ENCODE data around the gene PKLR.
"Not testable (repeated sequence)": the region's sequence is repeated elsewhere in the genome, so short reads cannot be mapped to it uniquely, and the experiment has no call there.

Gene PKLR

DNA sequence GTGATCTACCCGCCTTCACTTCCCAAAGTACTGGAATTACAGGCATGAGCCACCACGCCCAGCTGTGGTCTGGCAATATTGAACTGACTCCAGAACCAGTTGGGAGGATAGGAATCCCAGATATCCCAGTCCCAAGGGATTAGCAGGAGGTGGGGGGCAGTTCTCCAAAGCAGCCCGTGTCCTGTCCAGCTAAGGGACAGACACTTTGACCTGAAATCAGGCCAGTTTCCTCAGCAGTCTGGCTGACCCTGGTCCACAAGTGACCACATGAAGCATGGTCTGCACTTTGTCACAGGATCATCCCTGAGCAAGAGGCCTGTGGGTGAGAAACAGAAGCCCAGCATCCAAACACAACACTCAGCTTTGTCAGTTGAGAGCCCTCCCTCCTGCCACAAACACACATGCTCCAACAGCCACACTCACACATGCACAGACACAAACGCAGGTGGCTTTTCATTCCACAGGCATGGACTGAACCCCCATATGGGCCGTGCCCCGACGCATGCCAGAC is 4.7 kb upstream of the PKLR start:
- no peak for DNase-seq (ENCODE audit: insufficient read length, low spot score)
- FAIRE-seq: no peak
- no peak for TF ChIP-seq POLR2A (IDR thresholded peaks at IDR 0.05; ENCODE audit: low read depth, low read length)

GRCh38 chr1:155304558-155305063 is 3.4 kb upstream of the PKLR start:
- no peak for FAIRE-seq
- no peak for DNase-seq (ENCODE audit: insufficient read length, low spot score)
- TF ChIP-seq POLR2A (IDR thresholded peaks at IDR 0.05; ENCODE audit: low read depth, low read length): no peak

GRCh38 chr1:155300553-155301329 is 497 bp downstream of the PKLR start:
- no peak for FAIRE-seq
- no peak for DNase-seq (ENCODE audit: insufficient read length, low spot score)
- no peak for TF ChIP-seq POLR2A (IDR thresholded peaks at IDR 0.05; ENCODE audit: low read depth, low read length)

DNA sequence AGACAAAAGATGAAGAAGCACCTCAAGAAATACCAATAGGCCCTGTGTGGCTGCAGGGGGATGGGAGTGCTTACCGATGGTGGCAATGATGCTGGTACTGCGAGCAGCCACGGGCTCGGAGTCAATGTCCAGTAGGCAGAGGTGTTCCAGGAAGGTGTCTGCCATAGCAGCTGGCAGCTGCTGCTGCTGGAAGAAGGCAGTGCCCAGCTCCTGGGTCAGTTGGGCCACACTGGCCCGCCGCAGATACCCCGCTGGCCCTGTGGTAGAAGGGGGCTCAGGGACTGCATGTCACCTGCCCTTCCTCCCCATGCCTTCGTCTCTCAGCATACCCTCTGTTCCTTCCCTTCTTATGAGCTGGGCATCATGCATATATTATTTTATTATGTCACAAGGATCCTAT is 1.2 kb downstream of the PKLR start:
- no peak for TF ChIP-seq POLR2A (IDR thresholded peaks at IDR 0.05; ENCODE audit: low read depth, low read length)
- FAIRE-seq (no peak), DNase-seq (ENCODE audit: insufficient read length, low spot score) (no peak)

- FAIRE-seq: no peak
- no peak for DNase-seq (ENCODE audit: insufficient read length, low spot score)
- no peak for TF ChIP-seq POLR2A (IDR thresholded peaks at IDR 0.05; ENCODE audit: low read depth, low read length)
Observed at GRCh38 chr1:155297384-155297783, 3.9 kb downstream of the PKLR start.

DNA sequence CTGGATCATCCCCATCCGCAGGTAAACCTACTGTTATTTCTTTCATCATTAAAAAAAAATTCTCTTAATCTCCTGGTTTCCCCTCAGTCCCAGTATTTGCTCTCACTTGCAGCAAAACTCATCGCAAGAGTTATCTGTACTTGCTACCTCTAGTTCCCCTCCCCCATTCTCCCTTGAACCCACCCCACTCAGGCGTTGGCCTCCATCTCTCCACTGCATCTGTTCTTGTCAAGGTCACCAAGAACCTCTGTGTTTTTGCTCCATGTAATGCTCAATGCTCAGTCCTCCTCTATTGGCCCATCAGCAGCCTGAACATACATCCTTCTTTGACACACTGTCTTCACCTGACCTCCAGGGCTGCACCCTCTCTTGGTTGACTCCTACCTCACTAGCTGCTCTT is 4.6 kb downstream of the PKLR start:
- no peak for TF ChIP-seq POLR2A (IDR thresholded peaks at IDR 0.05; ENCODE audit: low read depth, low read length)
- DNase-seq (ENCODE audit: insufficient read length, low spot score): no peak
- no peak for FAIRE-seq

DNA sequence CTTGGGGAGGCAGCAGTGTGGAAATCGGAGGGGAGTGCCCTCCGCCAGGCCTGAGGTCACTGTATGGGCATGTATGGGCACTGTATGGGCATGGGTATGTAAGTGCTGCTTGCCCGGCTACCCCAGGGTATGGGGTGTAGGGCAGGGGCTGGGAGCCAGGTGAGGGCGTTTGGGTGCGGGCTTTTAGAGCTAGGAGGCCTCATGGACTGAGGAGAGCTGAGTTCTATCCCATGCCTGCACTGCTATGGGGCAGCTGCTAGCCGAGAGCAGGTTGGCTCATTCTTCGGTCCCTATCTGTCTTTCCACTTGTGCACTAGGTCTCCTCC is 5.3 kb downstream of the PKLR start:
- no peak for TF ChIP-seq POLR2A (IDR thresholded peaks at IDR 0.05; ENCODE audit: low read depth, low read length)
- DNase-seq (ENCODE audit: insufficient read length, low spot score): no peak
- no peak for FAIRE-seq

DNA sequence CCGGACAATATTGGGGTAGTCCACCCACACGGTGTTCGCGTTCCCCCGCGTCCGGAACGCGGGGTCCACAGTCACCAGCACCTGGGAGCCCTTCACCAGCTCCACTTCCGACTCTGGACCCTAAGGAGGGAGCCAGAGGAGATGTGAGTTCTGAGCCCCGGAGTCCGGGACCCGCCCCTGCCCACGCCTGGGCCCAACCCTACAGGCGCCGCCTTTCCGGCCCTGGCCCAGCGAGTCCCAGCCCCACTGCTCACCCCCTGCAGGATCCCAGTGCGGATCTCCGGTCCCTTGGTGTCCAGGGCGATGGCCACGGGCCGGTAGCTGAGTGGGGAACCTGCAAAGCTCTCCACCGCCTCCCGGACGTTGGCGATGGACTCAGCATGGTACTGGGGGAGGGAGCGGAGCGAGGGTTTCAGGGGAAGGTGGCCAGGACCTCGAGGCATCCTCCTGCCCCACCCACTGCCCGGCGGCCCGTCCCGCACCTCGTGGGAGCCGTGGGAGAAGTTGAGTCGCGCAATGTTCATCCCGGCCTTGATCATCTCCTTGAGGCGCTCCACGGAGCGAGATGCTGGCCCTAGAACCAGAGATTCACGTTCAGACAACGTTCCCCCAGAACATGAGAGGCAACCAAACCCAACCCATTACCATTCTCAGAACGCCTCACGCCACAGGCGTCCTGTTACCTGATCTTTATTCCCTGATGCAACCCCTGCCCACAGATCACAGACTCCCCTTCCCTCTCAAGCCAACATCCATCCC is 5.9 kb downstream of the PKLR start:
- no peak for DNase-seq (ENCODE audit: insufficient read length, low spot score)
- TF ChIP-seq POLR2A (IDR thresholded peaks at IDR 0.05; ENCODE audit: low read depth, low read length): no peak
- no peak for FAIRE-seq

DNA sequence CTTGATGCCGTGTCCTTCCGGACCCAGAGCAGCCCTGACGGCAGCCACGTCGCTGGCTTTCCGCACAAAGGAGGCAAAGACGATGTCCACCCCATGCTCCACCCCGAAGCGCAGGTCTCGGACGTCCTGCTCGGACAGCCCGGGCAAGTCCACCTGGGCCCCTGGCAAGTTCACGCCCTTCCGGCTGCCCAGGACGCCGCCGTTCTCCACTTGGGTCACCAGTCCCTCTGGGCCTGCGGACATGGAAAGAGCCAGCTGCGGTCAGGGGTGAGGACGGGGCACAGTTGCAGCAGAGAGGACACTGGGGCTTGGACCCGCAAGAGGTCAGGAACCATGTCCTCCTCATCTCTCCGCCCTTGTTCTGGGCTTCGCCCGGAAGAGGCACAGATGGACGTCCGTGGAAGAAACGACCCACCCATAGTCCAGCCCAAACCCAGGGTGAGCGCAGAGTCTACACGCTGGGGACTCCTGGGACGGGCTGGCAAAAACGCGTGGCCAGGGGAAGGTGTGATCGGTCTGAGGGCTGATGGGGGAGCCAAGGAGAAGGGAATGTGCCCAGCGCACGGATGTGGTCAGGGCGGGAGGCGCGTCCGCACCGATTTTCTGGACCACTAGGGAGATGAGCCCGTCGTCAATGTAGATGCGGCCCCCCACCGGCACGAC is 6.6 kb downstream of the PKLR start:
- TF ChIP-seq POLR2A (IDR thresholded peaks at IDR 0.05; ENCODE audit: low read depth, low read length): no peak
- DNase-seq (ENCODE audit: insufficient read length, low spot score) (no peak), FAIRE-seq (no peak)

DNA sequence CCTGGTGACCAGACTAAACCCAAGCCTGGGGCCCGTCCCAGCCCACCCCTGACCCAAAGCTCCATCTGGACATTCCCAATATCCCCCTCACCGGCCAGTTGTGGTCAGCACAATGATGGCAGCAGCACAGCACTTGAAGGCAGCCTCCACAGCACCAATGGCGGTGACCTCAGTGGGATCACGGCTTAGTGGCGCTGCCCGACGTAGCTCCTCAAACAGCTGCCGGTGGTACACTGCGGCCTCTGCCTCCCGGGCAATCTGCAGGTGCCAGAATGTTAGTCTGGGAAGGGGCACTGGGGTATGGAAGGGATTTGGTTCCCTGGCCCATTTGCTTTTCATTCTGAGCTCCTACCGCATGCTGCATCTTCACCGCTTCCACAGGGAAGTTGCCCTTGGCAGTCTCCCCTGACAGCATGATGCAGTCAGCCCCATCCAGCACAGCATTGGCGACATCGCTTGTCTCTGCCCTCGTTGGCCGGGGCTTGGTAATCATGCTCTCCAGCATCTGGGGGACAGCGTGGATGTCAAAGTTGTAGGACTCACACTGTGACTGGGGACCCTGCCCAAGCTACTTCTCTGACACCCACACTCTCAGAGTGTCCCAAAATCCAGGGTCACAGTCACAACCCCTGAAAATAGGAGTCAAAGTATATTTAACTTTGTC is 8.0 kb downstream of the PKLR start:
- DNase-seq (ENCODE audit: insufficient read length, low spot score) (no peak), FAIRE-seq (no peak)
- no peak for TF ChIP-seq POLR2A (IDR thresholded peaks at IDR 0.05; ENCODE audit: low read depth, low read length)

DNA sequence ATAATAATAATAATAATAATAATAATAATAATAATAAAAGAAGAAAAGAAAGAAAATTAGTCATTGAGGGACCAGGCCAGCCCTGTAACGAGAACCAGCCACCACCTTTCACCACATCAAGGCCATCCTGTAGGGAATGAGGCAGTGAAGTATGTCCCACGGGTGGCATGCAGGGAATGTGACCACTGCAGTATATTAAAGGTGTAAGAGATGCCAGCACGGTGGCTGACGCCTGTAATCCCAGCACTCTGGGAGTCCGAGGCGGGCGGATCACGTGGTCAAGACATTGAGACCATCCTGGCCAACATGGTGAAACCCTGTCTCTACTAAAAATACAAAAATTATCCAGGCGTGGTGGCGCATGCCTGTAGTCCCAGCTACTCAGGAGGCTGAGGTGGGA is 10.2 kb downstream of the PKLR start:
- not testable (repeated sequence) for DNase-seq (ENCODE audit: insufficient read length, low spot score); FAIRE-seq

DNA sequence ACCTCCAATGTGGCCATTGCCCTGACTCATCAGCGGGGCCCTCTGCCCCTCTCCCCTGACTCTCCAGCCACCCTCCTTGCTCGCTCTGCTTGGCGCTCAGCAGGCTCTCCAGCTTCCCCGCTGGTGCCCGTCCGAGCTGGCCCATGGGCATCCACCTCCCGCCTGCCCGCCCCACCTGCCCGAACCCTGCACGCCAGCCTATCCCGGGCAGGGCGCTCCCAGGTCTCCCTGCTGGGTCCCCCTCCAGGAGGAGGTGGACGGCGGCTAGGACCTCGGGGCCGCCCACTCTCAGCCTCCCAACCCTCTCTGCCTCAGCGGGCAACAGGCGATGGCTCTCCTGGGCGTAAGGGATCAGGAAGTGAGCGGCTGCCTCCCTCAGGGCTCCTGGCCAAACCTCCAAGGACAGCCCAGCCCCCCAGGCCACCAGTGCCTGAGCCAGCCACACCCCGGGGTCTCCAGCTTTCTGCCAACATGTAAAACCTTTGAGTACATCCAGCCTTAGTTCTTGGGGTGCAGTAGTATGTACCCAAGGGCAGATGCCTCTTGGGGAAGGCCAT is 13.2 kb downstream of the PKLR start:
- DNase-seq (ENCODE audit: insufficient read length, low spot score) (no peak), FAIRE-seq (no peak)
- TF ChIP-seq POLR2A (IDR thresholded peaks at IDR 0.05; ENCODE audit: low read depth, low read length): no peak

DNA sequence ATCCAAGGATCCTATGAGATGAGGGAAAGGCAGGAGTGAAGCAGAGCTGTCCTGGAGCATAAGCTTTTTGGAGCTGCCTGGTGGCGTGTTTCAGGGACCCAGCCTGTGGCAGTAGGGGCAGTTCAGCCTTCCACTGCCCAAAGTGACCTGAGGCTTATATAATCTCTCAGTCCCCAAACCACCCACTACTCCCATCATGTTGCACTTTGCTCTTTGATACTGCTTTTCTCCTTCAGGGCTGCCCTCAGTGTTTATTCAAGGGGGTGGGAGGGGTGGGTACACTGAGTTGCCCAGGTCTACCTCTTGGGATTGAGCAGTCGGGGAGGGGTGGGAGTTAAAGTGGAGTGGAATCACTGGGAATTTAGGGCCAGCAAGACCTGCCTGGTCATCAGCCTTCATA is 14.7 kb downstream of the PKLR start:
- DNase-seq (ENCODE audit: insufficient read length, low spot score) (no peak), FAIRE-seq (no peak)
- TF ChIP-seq POLR2A (IDR thresholded peaks at IDR 0.05; ENCODE audit: low read depth, low read length): no peak

DNA sequence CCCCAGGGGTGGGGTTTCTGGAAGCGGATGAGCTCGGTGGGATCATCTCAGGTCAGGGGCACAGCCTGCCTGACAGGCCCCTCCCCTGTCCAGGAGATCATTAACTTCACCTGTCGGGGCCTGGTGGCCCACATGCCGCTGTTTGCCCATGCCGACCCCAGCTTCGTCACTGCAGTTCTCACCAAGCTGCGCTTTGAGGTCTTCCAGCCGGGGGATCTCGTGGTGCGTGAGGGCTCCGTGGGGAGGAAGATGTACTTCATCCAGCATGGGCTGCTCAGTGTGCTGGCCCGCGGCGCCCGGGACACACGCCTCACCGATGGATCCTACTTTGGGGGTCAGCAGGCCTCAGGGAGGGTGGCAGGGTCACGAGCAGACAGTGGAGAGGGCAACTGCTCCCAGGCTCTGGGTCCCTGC is 15.6 kb downstream of the PKLR start:
- no peak for FAIRE-seq
- DNase-seq (ENCODE audit: insufficient read length, low spot score): no peak
- no peak for TF ChIP-seq POLR2A (IDR thresholded peaks at IDR 0.05; ENCODE audit: low read depth, low read length)
